Measurements from ENCODE around the gene RNF223. TPM values are rescaled to one million over a fixed set of nuclear protein-coding genes. Genes with fewer than 3 reads are reported as not detected.
A peak's percentile ranks its signal among the peaks of the same experiment; 100 is the strongest.

Gene RNF223
- total and polyA plus RNA-seq, 8 donors, result 1.4 to 8.1 (median 3.4) TPM; not detected in 3

DNA sequence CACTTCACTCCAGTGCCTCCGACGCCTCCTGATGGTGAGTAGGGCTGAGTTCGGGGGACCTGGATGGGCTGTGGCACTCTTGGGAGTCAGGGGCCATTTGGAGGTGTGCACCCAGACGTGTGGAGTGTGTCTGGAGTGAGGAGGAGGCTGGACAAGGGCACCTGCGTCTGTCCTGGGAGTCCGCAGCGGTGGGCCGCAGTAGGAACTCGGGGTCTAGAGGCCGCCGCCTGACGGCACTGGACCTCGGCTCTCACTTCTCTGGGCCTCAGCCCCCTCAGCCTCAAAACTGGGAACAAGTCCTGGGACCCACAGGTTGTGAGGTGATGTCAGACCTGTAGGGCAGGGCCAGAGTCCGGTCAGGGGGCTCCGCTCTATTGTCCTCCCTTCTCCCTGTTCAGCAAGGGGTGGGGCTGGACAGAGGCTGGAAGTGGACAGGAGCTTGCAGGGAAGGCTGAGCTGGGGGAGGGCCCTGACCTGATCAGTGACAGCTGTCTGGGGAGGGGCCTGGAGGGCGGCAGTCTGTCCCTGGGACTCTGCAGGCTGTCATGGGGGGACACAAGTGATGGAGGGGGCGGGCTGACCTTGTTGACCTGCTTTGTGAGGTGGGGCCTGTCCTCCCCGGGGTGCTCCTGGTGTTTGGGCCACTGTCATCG is 38.7 kb downstream of the RNF223 start:
- TF ChIP-seq EP300 (IDR thresholded peaks at IDR 0.05) (no peak), POLR2AphosphoS5 (IDR thresholded peaks at IDR 0.05) (no peak), POLR2A (IDR thresholded peaks at IDR 0.05) (no peak)
- TF ChIP-seq, protein P1, sequence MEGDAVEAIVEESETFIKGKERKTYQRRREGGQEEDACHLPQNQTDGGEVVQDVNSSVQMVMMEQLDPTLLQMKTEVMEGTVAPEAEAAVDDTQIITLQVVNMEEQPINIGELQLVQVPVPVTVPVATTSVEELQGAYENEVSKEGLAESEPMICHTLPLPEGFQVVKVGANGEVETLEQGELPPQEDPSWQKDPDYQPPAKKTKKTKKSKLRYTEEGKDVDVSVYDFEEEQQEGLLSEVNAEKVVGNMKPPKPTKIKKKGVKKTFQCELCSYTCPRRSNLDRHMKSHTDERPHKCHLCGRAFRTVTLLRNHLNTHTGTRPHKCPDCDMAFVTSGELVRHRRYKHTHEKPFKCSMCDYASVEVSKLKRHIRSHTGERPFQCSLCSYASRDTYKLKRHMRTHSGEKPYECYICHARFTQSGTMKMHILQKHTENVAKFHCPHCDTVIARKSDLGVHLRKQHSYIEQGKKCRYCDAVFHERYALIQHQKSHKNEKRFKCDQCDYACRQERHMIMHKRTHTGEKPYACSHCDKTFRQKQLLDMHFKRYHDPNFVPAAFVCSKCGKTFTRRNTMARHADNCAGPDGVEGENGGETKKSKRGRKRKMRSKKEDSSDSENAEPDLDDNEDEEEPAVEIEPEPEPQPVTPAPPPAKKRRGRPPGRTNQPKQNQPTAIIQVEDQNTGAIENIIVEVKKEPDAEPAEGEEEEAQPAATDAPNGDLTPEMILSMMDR (IDR thresholded peaks at IDR 0.05), result no peak
- WGBS, 5 donors, result 87 to 95% (median 93%) methylated on average over 13 to 19 of the region's 19 CpGs
- Histone ChIP-seq H3K4me3 (no peak overlapping the region), H3K27ac (no peak overlapping the region), H3K9me3 (no peaks in the 10 kb centered on the region), H3K27me3 (peaks cover 0 to 91% (median 32%) of the 10 kb centered on the region in 3 donors), H3K36me3 (peaks cover 0 to 23% (median 2%) of the 10 kb centered on the region in 4 donors), H3K4me1 (peaks cover 35 to 47% (median 46%) of the 10 kb centered on the region in 4 donors)
- intact Hi-C loops (cut with DNase I; ENCODE audit: low total_unique reads), result no loop called here
- DNase-seq, result no peak

- Histone ChIP-seq H3K9me3 (no peaks in the 10 kb centered on the region), H3K4me1 (peaks cover 25 to 37% (median 36%) of the 10 kb centered on the region in 4 donors), H3K27me3 (peaks cover 0 to 81% (median 27%) of the 10 kb centered on the region in 3 donors), H3K27ac (no peak overlapping the region), H3K36me3 (peaks cover 0 to 23% (median 2%) of the 10 kb centered on the region in 4 donors), H3K4me3 (peak overlapping the region in 1 of 4 donors; percentile 52)
- WGBS, 5 donors, result 67 to 90% (median 77%) methylated on average over 22 to 30 of the region's 30 CpGs
- intact Hi-C loops (cut with DNase I; ENCODE audit: low total_unique reads), result no loop called here
- TF ChIP-seq POLR2A (IDR thresholded peaks at IDR 0.05), result no peak
- TF ChIP-seq, protein P1 (IDR thresholded peaks at IDR 0.05), result no peak
- TF ChIP-seq POLR2AphosphoS5 (IDR thresholded peaks at IDR 0.05), result no peak
- no peak for TF ChIP-seq EP300 (IDR thresholded peaks at IDR 0.05)
- DNase-seq, result no peak
Measured at GRCh38 chr1:1034439-1034781, 39.7 kb downstream of the RNF223 start.

DNA sequence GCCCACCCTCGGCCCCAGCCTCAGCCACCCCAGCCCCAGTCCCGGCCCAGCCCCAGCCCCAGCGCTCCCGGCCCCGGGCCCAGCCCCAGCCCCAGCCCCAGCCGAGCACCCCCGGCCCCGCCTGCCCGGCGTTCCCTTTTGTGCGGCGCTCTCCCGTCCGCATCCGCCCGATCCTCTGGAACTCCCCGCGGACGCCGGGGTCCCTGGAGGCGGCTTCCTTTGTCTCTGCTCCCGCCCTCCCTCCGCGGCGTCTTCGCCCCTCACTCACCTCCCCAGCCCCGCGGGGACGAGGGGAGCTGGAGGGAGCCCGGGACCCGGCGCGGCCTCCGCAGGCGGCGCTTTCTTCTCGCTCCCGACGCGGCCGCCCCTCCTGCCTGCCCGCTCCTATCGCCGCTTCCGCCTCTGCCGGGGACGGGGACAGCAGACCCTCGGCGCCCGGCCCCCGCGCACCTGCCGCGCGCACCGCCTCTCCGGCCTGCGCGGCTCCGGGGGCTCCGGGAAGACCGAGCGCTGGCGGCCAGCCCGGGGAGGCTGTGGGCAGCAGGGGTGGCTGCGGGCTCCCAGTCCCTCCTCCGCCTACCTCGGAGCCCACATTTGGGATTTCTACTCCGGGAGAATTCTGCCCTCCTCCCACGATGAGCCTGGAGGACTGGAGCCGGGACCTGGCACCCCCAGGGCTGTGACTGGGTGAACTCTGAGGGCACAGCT is 40.2 kb downstream of the RNF223 start:
- DNase-seq, result peak in 1 of 2 donors; percentile 54
- intact Hi-C loops (cut with DNase I; ENCODE audit: low total_unique reads), result no loop called here
- TF ChIP-seq, protein P1 (IDR thresholded peaks at IDR 0.05), result no peak
- TF ChIP-seq POLR2A (IDR thresholded peaks at IDR 0.05) (no peak), EP300 (IDR thresholded peaks at IDR 0.05) (no peak), POLR2AphosphoS5 (IDR thresholded peaks at IDR 0.05) (no peak)
- H3K27ac ChIP-seq, result no peak overlapping the region
- 8 to 17% (median 12%) methylated on average over 57 to 71 of the region's 71 CpGs for WGBS, 5 donors
- H3K36me3 ChIP-seq, result peaks cover 0 to 23% (median 2%) of the 10 kb centered on the region in 4 donors
- H3K9me3 ChIP-seq, result no peaks in the 10 kb centered on the region
- H3K4me1 ChIP-seq, result peaks cover 23 to 32% (median 31%) of the 10 kb centered on the region in 4 donors
- peaks cover 0 to 75% (median 27%) of the 10 kb centered on the region in 3 donors for H3K27me3 ChIP-seq
- H3K4me3 ChIP-seq, result peak overlapping the region; percentile 49 to 53 (median 52)

DNA sequence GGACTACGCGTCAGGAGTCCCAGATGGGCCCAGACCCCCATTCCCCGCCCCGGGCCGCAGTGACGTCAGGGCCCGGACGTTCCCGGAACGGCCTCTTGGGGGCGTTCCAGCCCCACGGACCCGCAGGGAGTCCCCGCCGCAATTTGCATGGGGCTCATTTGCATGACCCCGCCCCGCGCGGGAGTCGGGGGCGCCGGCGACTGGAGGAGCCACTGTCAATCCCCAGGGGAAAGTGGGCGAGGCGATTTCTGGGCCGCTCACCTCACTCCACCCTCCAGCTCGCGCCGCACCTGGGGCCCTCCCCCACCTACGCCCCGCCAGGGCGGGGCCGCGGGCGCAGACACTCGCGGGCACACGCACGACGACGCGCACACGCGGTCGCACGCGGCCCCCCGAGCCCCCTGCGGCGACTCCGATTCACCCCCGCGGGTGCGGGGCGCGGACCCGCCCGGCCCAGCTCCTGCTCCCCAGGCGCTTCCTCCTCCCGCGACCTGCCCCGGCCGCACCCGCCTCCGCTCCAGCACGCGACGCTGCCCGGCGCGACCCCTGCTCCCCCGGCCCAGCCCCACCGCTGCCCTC is 41.0 kb downstream of the RNF223 start:
- Histone ChIP-seq H3K27me3 (peaks cover 0 to 68% (median 27%) of the 10 kb centered on the region in 3 donors), H3K36me3 (peaks cover 0 to 23% (median 2%) of the 10 kb centered on the region in 4 donors), H3K4me1 (peaks cover 23 to 31% (median 30%) of the 10 kb centered on the region in 4 donors), H3K27ac (peak overlapping the region in 2 of 5 donors; percentile 36 to 38), H3K4me3 (peak overlapping the region; percentile 49 to 53 (median 52)), H3K9me3 (no peaks in the 10 kb centered on the region)
- TF ChIP-seq, protein P1 (IDR thresholded peaks at IDR 0.05), result peak in 6 of 7 experiments; percentile 44 to 75 (median 62)
- no peak for TF ChIP-seq POLR2A (IDR thresholded peaks at IDR 0.05)
- TF ChIP-seq EP300 (IDR thresholded peaks at IDR 0.05), result no peak
- TF ChIP-seq POLR2AphosphoS5 (IDR thresholded peaks at IDR 0.05), result peak in 1 of 3 donors; percentile 55
- intact Hi-C loops (cut with DNase I; ENCODE audit: low total_unique reads), result no loop called here
- 2 to 40% (median 6%) methylated on average over 2 to 72 of the region's 73 CpGs for WGBS, 5 donors
- peak; percentile 92 to 97 for DNase-seq

Data from stomach (tissue), 9 donors.